Nephron (organoid): ENCODE measurements around the gene FUT6.
"Not testable (repeated sequence)": the region's sequence is repeated elsewhere in the genome, so short reads cannot be mapped to it uniquely, and the experiment has no call there.

Source experiments
- H3K27ac Mint-ChIP-seq, 3 experiments: 2 replicates each; pipeline ENCODE4 v1.8.0; 2020; ENCODE audit warnings: mixed read lengths in 3 of 3, mild to moderate bottlenecking in 2 of 3, moderate library complexity in 1 of 3
- H3K27me3 Mint-ChIP-seq: 2 replicates; pipeline ENCODE4 v1.8.0; 2021; ENCODE audit warnings: low read depth, mild to moderate bottlenecking, moderate library complexity, mixed read lengths
- H3K36me3 Mint-ChIP-seq: 2 replicates; pipeline ENCODE4 v1.8.0; 2020; ENCODE audit warnings: low read depth, mixed read lengths
- H3K4me1 Mint-ChIP-seq: 2 replicates; pipeline ENCODE4 v1.8.0; 2020; ENCODE audit warnings: mixed read lengths
- H3K4me3 Mint-ChIP-seq, 3 experiments: 2 replicates each; pipeline ENCODE4 v1.8.0; 2020; ENCODE audit warnings: mild to moderate bottlenecking in 3 of 3, mixed read lengths in 3 of 3, moderate library complexity in 2 of 3
- H3K9me3 Mint-ChIP-seq: 2 replicates; pipeline ENCODE4 v1.8.0; 2020; ENCODE audit warnings: mixed read lengths
- TF ChIP-seq, protein P1 (sequence below), 3 experiments: fragments of 200-600 bp; sonication (generic); IDR thresholded peaks; one replicate each; pipeline ENCODE4 v1.5.0; 2021; ENCODE audit warnings: antibody characterized with exemption in 3 of 3; ENCODE audit not compliant: unreplicated experiment in 3 of 3

FUT6 gene

DNA sequence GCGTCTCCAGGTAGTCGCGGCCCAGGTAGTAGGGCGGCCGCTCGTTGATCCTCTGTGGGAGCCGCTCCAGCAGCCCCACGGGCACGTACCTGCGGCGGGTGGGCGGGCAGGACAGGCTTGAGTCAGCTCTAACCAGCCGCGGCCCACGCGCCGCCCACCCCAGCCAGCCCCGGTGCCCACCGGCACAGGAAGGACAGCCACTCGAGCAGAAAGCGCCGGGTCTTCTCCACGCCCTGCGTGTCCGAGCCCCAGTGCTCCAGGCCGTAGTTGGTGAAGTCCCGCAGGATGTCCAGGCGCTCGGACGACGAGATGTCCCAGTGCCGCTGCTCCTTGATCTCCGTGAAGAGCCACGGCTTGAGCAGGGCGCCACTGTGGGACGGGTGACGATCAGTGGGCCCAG is 54.1 kb downstream of the FUT6 start:
- peaks cover 4% of the 10 kb centered on the region for H3K4me1 Mint-ChIP-seq
- H3K27ac Mint-ChIP-seq = no peak overlapping the region
- no peak overlapping the region for H3K4me3 Mint-ChIP-seq
- TF ChIP-seq, protein P1, sequence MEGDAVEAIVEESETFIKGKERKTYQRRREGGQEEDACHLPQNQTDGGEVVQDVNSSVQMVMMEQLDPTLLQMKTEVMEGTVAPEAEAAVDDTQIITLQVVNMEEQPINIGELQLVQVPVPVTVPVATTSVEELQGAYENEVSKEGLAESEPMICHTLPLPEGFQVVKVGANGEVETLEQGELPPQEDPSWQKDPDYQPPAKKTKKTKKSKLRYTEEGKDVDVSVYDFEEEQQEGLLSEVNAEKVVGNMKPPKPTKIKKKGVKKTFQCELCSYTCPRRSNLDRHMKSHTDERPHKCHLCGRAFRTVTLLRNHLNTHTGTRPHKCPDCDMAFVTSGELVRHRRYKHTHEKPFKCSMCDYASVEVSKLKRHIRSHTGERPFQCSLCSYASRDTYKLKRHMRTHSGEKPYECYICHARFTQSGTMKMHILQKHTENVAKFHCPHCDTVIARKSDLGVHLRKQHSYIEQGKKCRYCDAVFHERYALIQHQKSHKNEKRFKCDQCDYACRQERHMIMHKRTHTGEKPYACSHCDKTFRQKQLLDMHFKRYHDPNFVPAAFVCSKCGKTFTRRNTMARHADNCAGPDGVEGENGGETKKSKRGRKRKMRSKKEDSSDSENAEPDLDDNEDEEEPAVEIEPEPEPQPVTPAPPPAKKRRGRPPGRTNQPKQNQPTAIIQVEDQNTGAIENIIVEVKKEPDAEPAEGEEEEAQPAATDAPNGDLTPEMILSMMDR (IDR thresholded peaks at IDR 0.05; ENCODE audit: unreplicated experiment in 3 of 3) = no peak
- H3K9me3 Mint-ChIP-seq = no peaks in the 10 kb centered on the region
- H3K36me3 Mint-ChIP-seq = peaks cover 28% of the 10 kb centered on the region
- no peaks in the 10 kb centered on the region for H3K27me3 Mint-ChIP-seq

DNA sequence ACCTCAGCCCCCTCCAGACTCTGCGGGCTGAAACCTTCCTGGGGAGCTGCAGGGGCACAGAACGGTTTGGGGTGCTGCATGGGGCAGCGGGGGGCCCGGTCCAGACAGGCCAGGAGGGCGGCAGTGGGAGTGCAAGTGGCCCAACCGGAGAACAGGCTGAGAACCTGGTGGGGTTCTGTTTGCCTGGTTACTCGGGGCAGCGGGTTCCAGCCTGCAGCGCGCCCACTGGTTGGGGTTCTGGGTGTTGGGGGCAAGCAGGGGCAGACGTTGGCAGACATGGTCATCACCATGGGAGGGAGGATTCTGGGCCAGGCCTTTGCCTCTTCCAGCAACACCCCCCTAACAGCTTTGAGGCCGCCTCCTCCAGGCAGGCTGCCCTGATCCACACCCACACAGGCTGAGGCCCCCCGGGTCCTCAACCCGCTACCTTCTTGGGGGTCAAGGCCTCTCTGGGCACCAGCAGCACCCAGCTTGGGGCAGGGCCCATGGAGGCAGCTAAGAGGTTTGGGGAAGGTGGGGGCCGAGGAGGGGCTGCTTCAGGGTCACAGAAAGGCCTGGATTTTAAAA is 54.8 kb downstream of the FUT6 start, which contains the start of gene PRR22:
TSS of gene PRR22 (minus strand) at position 166 of the 567 bp plus-strand sequence. CDS start at position 80, 86 bp downstream.
- H3K27ac Mint-ChIP-seq = no peak within 1 kb of the TSS
- TF ChIP-seq, protein P1 (IDR thresholded peaks at IDR 0.05; ENCODE audit: unreplicated experiment in 3 of 3) = no peak
- no peaks in the 10 kb centered on the region for H3K4me1 Mint-ChIP-seq
- no peaks in the 10 kb centered on the region for H3K27me3 Mint-ChIP-seq
- peaks cover 23% of the 10 kb centered on the region for H3K36me3 Mint-ChIP-seq
- no peak within 1 kb of the TSS for H3K4me3 Mint-ChIP-seq
- H3K9me3 Mint-ChIP-seq = no peaks in the 10 kb centered on the region

DNA sequence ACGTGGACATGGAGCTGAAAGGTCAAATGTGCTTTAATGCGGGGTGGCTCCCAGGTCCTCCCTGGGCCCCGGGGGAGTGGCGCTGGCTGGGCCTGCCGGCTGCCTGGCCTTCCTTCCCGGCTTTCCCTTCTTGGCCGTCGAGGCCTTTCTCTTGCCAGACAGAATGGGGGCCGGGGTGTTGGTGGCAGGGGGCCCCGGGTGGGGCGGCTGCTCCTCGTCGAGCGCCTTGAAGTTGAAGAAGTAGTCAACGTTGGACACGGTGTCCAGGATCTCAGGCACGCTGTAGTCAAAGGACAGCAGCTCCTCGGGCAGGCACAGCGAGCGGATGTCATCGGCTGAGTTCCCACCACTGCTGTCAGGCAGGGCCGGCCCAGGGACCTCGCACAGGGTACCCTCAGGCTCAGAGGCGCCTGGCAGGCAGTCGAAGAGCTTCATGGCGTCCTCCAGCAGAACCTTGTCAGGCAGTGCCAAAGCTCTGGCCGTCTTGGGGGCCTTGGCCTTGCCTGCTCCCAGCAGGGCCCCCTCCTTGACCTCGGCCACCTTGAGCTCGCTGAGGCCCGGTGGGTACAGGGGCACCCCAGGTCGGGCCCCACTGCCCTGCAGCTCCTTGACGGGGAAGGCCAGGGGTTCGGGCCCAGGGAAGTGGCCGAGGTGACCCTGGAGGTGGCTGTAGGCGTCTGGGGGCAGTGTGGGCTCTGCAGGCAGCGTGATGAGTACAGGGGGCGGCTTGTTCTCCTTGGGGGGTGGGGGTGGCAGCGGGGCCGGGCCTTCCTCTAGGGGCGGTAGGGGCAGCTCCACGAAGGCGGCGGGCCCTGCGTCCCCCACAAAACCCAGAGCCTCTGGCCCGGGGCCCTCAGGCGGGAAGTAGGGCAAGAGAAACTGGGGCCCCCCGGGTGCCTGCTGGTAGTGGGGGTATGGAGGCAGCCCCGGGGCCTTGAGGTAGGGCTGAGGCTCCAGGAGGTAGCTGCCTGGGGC is 56.3 kb downstream of the FUT6 start:
- no peak overlapping the region for H3K27ac Mint-ChIP-seq
- TF ChIP-seq, protein P1 (IDR thresholded peaks at IDR 0.05; ENCODE audit: unreplicated experiment in 3 of 3) = no peak
- H3K9me3 Mint-ChIP-seq = no peaks in the 10 kb centered on the region
- H3K4me1 Mint-ChIP-seq = no peaks in the 10 kb centered on the region
- no peak overlapping the region for H3K4me3 Mint-ChIP-seq
- no peaks in the 10 kb centered on the region for H3K27me3 Mint-ChIP-seq
- peaks cover 18% of the 10 kb centered on the region for H3K36me3 Mint-ChIP-seq

DNA sequence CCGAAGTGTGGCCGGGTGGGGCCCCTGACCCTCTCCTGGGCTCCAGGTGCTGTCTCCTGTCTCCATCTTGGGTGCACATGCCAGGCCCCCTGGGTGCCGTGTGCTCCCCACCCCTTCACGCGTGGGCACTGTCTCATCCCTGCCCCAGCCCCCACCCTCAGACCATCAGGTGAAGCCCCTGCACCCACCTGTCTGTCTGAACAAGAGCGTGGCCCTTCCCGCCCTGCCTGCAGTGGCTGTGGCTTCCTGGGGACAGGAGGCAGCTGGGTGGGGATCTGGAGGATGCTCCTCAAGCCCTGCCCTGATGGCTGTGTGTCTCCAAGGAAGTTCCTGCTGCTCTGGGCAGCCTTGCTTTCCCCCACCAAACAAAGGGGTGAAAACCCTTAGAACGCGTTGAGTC is 57.2 kb downstream of the FUT6 start:
- TF ChIP-seq, protein P1 (IDR thresholded peaks at IDR 0.05; ENCODE audit: unreplicated experiment in 3 of 3) = no peak
- Mint-ChIP-seq H3K27ac (no peak overlapping the region), H3K9me3 (no peaks in the 10 kb centered on the region), H3K4me1 (no peaks in the 10 kb centered on the region), H3K27me3 (peaks cover 3% of the 10 kb centered on the region), H3K4me3 (no peak overlapping the region), H3K36me3 (peaks cover 14% of the 10 kb centered on the region)

DNA sequence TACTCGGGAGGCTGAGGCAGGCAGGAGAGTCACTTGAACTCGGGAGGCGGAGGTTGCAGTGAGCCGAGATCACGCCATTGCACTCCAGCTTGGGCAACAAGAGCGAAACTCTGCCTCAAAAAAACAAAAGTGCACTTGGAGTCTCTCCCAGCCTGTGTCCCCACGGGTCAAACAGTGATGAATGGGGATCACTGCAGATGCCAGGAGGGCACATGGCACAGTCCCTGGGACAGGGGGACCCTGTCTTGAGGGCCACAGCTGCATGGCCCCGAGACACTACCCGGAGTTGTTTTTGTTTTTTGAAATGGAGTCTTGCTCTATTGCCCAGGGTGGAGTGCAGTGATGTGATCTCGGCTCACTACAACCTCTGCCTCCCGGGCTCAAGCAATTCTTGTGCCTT is 58.6 kb downstream of the FUT6 start:
- not testable (repeated sequence) for H3K27ac Mint-ChIP-seq, H3K36me3 Mint-ChIP-seq, H3K4me1 Mint-ChIP-seq, H3K4me3 Mint-ChIP-seq, H3K27me3 Mint-ChIP-seq, H3K9me3 Mint-ChIP-seq
